ENCODE results near the gene NOS1AP. TPM values are rescaled to one million over a fixed set of nuclear protein-coding genes. Genes with fewer than 3 reads are reported as not detected.

NOS1AP gene
- total and polyA plus RNA-seq, 2 experiments from 2014 or later, result 5.8 to 6.6 TPM

DNA sequence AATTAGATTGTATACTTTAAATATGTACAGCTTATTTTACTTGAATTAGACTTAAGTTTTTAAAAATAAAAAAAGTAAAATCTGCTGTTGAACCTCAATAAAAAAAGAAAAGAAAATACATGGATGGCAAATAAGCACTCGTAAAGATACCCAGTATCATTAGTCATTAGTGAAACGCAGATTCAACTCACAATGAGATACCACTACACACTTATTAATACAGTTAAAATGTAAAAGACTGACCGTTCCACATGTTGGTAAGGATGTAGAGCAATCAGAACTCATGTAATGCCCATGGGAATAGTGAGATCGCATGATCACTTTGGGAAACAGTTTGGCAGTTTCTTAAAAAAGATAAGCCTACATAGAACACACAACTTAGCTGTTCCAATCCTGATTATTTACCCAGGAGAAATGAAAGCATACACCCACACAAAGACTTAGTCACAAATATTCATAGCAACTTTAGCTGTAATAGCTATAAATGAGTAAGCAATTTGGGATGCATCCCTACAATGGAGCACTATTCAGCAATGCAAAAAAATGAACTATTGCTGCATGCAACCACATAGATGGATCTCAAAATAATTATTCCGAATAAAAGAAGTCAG is 335.2 kb downstream of the NOS1AP start:
- H3K4me2 ChIP-seq, result no peak overlapping the region
- H3F3A ChIP-seq (replicated peaks; ENCODE audit: low read depth), result no peaks in the 10 kb centered on the region
- H3K4me3 ChIP-seq, result no peak overlapping the region
- no peak for TF ChIP-seq ZNF114 (CRISPR knock-in tag; IDR thresholded peaks at IDR 0.05)
- no peaks in the 10 kb centered on the region for H3K27me3 ChIP-seq (ENCODE audit: insufficient read depth)
- ATAC-seq (no peak), DNase-seq (ENCODE audit: low spot score) (no peak)
- H3K36me3 ChIP-seq (ENCODE audit: insufficient read depth), result no peaks in the 10 kb centered on the region
- no peaks in the 10 kb centered on the region for H3K79me2 ChIP-seq (replicated peaks; ENCODE audit: insufficient read depth)
- H3K9me2 ChIP-seq (ENCODE audit: insufficient read depth), result no peaks in the 10 kb centered on the region
- Mint-ChIP-seq H3K4me1 (peaks cover 6% of the 10 kb centered on the region), H3K36me3 (ENCODE audit: low read depth) (no peaks in the 10 kb centered on the region), H3K27ac (no peak overlapping the region), H3K4me3 (no peak overlapping the region), H3K9me3 (no peaks in the 10 kb centered on the region; the same call in 2 of the 3 replicates), H3K27me3 (ENCODE audit: insufficient read depth, low read depth, poor library complexity) (no peaks in the 10 kb centered on the region)
- H2AFZ ChIP-seq, result no peak overlapping the region
- no peaks in the 10 kb centered on the region for H4K20me1 ChIP-seq (replicated peaks; ENCODE audit: insufficient read depth)
- H3K27ac ChIP-seq (ENCODE audit: low read depth), result no peak overlapping the region
- peaks cover 7% of the 10 kb centered on the region for H3K4me1 ChIP-seq (ENCODE audit: insufficient read depth)

DNA sequence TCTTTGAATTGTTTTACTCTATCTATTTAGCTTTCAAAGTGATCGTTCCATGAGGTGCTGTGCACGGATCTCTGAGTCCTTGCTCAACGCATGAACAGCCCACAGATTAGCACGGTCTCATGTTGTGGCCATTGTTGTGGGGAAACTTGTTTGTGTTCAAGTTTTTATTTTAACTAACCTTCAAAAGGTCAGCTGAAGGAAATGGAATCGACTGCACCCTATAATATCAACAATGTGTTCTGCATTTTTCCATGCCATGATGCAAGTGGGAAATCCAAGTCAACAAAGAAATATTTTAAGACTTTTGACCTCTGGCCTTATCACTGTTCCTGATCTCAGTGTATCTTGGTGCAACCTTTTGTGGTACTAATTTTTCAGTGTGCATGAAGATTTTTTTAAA is 336.3 kb downstream of the NOS1AP start:
- Histone ChIP-seq H3K4me3 (no peak overlapping the region), H3K79me2 (replicated peaks; ENCODE audit: insufficient read depth) (no peaks in the 10 kb centered on the region), H3K4me2 (no peak overlapping the region), H3K36me3 (ENCODE audit: insufficient read depth) (no peaks in the 10 kb centered on the region), H4K20me1 (replicated peaks; ENCODE audit: insufficient read depth) (no peaks in the 10 kb centered on the region), H3K27ac (ENCODE audit: low read depth) (no peak overlapping the region), H3K9me2 (ENCODE audit: insufficient read depth) (no peaks in the 10 kb centered on the region), H3K27me3 (ENCODE audit: insufficient read depth) (no peaks in the 10 kb centered on the region), H2AFZ (no peak overlapping the region), H3F3A (replicated peaks; ENCODE audit: low read depth) (no peaks in the 10 kb centered on the region), H3K4me1 (ENCODE audit: insufficient read depth) (0 out of 2 replicates have a peak, but pooled peaks cover 3% of the 10 kb centered on the region)
- Mint-ChIP-seq H3K4me1 (peaks cover 1% of the 10 kb centered on the region; the same call in 1 of the 3 replicates), H3K27ac (no peak overlapping the region), H3K4me3 (no peak overlapping the region), H3K9me3 (no peaks in the 10 kb centered on the region; the same call in 2 of the 3 replicates), H3K36me3 (ENCODE audit: low read depth) (no peaks in the 10 kb centered on the region), H3K27me3 (ENCODE audit: insufficient read depth, low read depth, poor library complexity) (no peaks in the 10 kb centered on the region)
- ATAC-seq (no peak), DNase-seq (ENCODE audit: low spot score) (no peak)
- TF ChIP-seq EZH2 (IDR thresholded peaks at IDR 0.05; ENCODE audit: low read depth, unreplicated experiment) (no peak), POLR2AphosphoS5 (IDR thresholded peaks at IDR 0.05; ENCODE audit: low read depth) (no peak), CREB1 (CRISPR knock-in tag; IDR thresholded peaks at IDR 0.05; ENCODE audit: low read depth) (no peak), EZH2phosphoT487 (IDR thresholded peaks at IDR 0.05; ENCODE audit: unreplicated experiment) (no peak), NANOG (IDR thresholded peaks at IDR 0.05; ENCODE audit: borderline replicate concordance) (no peak), ZNF331 (CRISPR knock-in tag; IDR thresholded peaks at IDR 0.05; ENCODE audit: low read depth) (no peak), STAT1 (IDR thresholded peaks at IDR 0.05; ENCODE audit: unreplicated experiment) (no peak), JUNB (IDR thresholded peaks at IDR 0.05; ENCODE audit: unreplicated experiment) (no peak)
- TF ChIP-seq, protein P1, sequence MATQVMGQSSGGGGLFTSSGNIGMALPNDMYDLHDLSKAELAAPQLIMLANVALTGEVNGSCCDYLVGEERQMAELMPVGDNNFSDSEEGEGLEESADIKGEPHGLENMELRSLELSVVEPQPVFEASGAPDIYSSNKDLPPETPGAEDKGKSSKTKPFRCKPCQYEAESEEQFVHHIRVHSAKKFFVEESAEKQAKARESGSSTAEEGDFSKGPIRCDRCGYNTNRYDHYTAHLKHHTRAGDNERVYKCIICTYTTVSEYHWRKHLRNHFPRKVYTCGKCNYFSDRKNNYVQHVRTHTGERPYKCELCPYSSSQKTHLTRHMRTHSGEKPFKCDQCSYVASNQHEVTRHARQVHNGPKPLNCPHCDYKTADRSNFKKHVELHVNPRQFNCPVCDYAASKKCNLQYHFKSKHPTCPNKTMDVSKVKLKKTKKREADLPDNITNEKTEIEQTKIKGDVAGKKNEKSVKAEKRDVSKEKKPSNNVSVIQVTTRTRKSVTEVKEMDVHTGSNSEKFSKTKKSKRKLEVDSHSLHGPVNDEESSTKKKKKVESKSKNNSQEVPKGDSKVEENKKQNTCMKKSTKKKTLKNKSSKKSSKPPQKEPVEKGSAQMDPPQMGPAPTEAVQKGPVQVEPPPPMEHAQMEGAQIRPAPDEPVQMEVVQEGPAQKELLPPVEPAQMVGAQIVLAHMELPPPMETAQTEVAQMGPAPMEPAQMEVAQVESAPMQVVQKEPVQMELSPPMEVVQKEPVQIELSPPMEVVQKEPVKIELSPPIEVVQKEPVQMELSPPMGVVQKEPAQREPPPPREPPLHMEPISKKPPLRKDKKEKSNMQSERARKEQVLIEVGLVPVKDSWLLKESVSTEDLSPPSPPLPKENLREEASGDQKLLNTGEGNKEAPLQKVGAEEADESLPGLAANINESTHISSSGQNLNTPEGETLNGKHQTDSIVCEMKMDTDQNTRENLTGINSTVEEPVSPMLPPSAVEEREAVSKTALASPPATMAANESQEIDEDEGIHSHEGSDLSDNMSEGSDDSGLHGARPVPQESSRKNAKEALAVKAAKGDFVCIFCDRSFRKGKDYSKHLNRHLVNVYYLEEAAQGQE (IDR thresholded peaks at IDR 0.05; ENCODE audit: unreplicated experiment), result no peak
- TF ChIP-seq, protein P2, sequence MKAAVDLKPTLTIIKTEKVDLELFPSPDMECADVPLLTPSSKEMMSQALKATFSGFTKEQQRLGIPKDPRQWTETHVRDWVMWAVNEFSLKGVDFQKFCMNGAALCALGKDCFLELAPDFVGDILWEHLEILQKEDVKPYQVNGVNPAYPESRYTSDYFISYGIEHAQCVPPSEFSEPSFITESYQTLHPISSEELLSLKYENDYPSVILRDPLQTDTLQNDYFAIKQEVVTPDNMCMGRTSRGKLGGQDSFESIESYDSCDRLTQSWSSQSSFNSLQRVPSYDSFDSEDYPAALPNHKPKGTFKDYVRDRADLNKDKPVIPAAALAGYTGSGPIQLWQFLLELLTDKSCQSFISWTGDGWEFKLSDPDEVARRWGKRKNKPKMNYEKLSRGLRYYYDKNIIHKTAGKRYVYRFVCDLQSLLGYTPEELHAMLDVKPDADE (IDR thresholded peaks at IDR 0.05), result no peak
- TF ChIP-seq, protein P3, sequence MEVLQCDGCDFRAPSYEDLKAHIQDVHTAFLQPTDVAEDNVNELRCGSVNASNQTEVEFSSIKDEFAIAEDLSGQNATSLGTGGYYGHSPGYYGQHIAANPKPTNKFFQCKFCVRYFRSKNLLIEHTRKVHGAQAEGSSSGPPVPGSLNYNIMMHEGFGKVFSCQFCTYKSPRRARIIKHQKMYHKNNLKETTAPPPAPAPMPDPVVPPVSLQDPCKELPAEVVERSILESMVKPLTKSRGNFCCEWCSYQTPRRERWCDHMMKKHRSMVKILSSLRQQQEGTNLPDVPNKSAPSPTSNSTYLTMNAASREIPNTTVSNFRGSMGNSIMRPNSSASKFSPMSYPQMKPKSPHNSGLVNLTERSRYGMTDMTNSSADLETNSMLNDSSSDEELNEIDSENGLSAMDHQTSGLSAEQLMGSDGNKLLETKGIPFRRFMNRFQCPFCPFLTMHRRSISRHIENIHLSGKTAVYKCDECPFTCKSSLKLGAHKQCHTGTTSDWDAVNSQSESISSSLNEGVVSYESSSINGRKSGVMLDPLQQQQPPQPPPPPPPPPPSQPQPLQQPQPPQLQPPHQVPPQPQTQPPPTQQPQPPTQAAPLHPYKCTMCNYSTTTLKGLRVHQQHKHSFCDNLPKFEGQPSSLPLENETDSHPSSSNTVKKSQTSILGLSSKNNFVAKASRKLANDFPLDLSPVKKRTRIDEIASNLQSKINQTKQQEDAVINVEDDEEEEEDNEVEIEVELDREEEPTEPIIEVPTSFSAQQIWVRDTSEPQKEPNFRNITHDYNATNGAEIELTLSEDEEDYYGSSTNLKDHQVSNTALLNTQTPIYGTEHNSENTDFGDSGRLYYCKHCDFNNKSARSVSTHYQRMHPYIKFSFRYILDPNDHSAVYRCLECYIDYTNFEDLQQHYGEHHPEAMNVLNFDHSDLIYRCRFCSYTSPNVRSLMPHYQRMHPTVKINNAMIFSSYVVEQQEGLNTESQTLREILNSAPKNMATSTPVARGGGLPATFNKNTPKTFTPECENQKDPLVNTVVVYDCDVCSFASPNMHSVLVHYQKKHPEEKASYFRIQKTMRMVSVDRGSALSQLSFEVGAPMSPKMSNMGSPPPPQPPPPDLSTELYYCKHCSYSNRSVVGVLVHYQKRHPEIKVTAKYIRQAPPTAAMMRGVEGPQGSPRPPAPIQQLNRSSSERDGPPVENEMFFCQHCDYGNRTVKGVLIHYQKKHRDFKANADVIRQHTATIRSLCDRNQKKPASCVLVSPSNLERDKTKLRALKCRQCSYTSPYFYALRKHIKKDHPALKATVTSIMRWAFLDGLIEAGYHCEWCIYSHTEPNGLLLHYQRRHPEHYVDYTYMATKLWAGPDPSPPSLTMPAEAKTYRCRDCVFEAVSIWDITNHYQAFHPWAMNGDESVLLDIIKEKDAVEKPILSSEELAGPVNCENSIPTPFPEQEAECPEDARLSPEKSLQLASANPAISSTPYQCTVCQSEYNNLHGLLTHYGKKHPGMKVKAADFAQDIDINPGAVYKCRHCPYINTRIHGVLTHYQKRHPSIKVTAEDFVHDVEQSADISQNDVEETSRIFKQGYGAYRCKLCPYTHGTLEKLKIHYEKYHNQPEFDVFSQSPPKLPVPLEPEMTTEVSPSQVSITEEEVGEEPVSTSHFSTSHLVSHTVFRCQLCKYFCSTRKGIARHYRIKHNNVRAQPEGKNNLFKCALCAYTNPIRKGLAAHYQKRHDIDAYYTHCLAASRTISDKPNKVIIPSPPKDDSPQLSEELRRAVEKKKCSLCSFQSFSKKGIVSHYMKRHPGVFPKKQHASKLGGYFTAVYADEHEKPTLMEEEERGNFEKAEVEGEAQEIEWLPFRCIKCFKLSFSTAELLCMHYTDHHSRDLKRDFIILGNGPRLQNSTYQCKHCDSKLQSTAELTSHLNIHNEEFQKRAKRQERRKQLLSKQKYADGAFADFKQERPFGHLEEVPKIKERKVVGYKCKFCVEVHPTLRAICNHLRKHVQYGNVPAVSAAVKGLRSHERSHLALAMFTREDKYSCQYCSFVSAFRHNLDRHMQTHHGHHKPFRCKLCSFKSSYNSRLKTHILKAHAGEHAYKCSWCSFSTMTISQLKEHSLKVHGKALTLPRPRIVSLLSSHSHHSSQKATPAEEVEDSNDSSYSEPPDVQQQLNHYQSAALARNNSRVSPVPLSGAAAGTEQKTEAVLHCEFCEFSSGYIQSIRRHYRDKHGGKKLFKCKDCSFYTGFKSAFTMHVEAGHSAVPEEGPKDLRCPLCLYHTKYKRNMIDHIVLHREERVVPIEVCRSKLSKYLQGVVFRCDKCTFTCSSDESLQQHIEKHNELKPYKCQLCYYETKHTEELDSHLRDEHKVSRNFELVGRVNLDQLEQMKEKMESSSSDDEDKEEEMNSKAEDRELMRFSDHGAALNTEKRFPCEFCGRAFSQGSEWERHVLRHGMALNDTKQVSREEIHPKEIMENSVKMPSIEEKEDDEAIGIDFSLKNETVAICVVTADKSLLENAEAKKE (CRISPR knock-in tag; IDR thresholded peaks at IDR 0.05), result no peak
